Heart right ventricle (tissue), 16 donors: Measurements from ENCODE around the gene KLK10. TPM values are rescaled to one million over a fixed set of nuclear protein-coding genes. Genes with fewer than 3 reads are reported as not detected.

Experiments
- ATAC-seq, 8 donors: fragments of 200-7000 bp; cut with Tn5 transposase; one replicate each; pipeline ENCODE4 v1.9.1; 2020; ENCODE audit warnings: mild to moderate bottlenecking in 8 of 8, moderate library complexity in 8 of 8, moderate number of reproducible peaks in 1 of 8
- DNase-seq, 2 donors: peaks; one replicate each; pipeline ENCODE4 v3.0.0-alpha.2; 2020
- H3K27ac ChIP-seq, 10 donors: fragments of 200-600 bp; sonication (generic) in 2 of 10; one replicate each; pipeline versions ENCODE4 v1.5.0 to v1.8.0; 2020 to 2022; ENCODE audit warnings: mild to moderate bottlenecking in 3 of 10
- H3K27me3 ChIP-seq, 7 donors: fragments of 200-600 bp; one replicate each; pipeline ENCODE4 v1.8.0; 2021 to 2022; ENCODE audit warnings: mild to moderate bottlenecking in 2 of 7
- H3K36me3 ChIP-seq, 9 donors: fragments of 200-600 bp; sonication (generic) in 1 of 9; one replicate each; pipeline versions ENCODE4 v1.5.0 to v1.8.0; 2020 to 2022; ENCODE audit warnings: mild to moderate bottlenecking in 2 of 9
- H3K4me1 ChIP-seq, 9 donors: fragments of 200-600 bp; sonication (generic) in 1 of 9; one replicate each; pipeline versions ENCODE4 v1.5.0 to v1.8.0; 2020 to 2022; ENCODE audit warnings: mild to moderate bottlenecking in 4 of 9
- H3K4me3 ChIP-seq, 10 donors: fragments of 200-600 bp; sonication (generic) in 2 of 10; one replicate each; pipeline versions ENCODE4 v1.5.0 to v1.8.0; 2020 to 2022; ENCODE audit warnings: mild to moderate bottlenecking in 7 of 10, moderate library complexity in 2 of 10
- H3K9me3 ChIP-seq, 11 donors: fragments of 200-600 bp in 10 of 11; sonication (generic) in 2 of 11; one replicate each; pipeline versions ENCODE4 v1.5.0 to v1.8.0; 2013 to 2022; ENCODE audit warnings: mild to moderate bottlenecking in 2 of 11, control low read depth in 1 of 11, moderate library complexity in 1 of 11
- CTCF ChIP-seq, 9 donors: fragments of 200-600 bp; sonication (generic) in 2 of 9; IDR thresholded peaks; one replicate each; pipeline versions ENCODE4 v1.5.0 to v1.8.0; 2021 to 2022; ENCODE audit warnings: antibody characterized with exemption in 9 of 9, mild to moderate bottlenecking in 5 of 9, moderate library complexity in 1 of 9
- WGBS, 2 donors: extraction: QIAGEN DNeasy Blood & Tissue Kit; methylation state at CpG; one replicate each; pipeline ENCODE4 v1.1.7; 2013; ENCODE audit warnings: inconsistent platforms in 1 of 2; 5-methylcytosine and 5-hydroxymethylcytosine counted together
- intact Hi-C, 10 donors: fragments of 100-400 bp; cut with DNase I; formaldehyde crosslinking; loops; one replicate each; pipeline versions ENCODE4 v1.11.1 to v1.14.2; 2022
- polyA plus RNA-seq, 2 donors: library from polyadenylated mRNA; stranded (reverse); fragments of 200-250 nt; gene quantifications; one replicate each; pipeline ENCODE4 v1.2.3, GENCODE V29; 2013
- total RNA-seq, 10 donors: library from RNA; stranded (reverse); fragmentation: NEBNext Ultra II Directional in 3 of 10; extraction: Animal tissue kit (Norgen Biotek cat#: 25700) in 3 of 10; gene quantifications; one replicate each; pipeline versions ENCODE4 v1.2.1 to v1.2.4, GENCODE V29; 2021 to 2023
- donor health status: Arrhythmogenic right ventricular cardiomyopathy.
- donor health status: ischemic (EF 13 %, LVEDD 7.1; RV severe dilation, severe dysfunction).
- donor health status: healthy with polysubstance abuse.
- donor health status: DM: no; HTN: yes; CAD: no.
- donor health status: DM: no; HTN: no; CAD: no.
- donor health status: ischemic (EF 25% LVEDD 6.9; RV normal size, moderate dysfunction).
- donor health status: ischemic (EF 25% LVEDD 5.7; RV mildly dilated, moderate dysfunction).
- donor health status: healthy.
- donor health status: DM: yes; HTN: yes; CAD: no.
- donor health status: Ischemic cardiomyopathy.
- donor health status: ischemic (EF 35%, LVEDD 5.7; RV mildly dilated, moderate dysfunction).
- donor health status: nonischemic (EF 11% LVEDD 7.7; RV severe dilation, severe dysfunction).
- donor health status: DM: yes; HTN: yes; CAD: no.
- donor health status: PGD.
- donor health status: ischemic (EF 29% LVEDD 5.4; RV normal size, mild dysfunction).
- donor health status: nonischemic (EF 23%, LVEDD 6.1; RV moderate dilation, normal function).

KLK10 gene
- total and polyA plus RNA-seq, 12 donors = 0.16 to 1.8 (median 0.42) TPM; not detected in 6

GRCh38 chr19:50963381-50963780 is 56.1 kb downstream of the KLK10 start:
- DNase-seq = no peak
- Histone ChIP-seq H3K27ac (no peak overlapping the region), H3K36me3 (no peaks in the 10 kb centered on the region), H3K4me3 (no peak overlapping the region), H3K9me3 (peaks cover 0 to 4% (median 0%) of the 10 kb centered on the region in 11 donors), H3K4me1 (no peaks in the 10 kb centered on the region), H3K27me3 (peaks cover 0 to 54% (median 32%) of the 10 kb centered on the region in 7 donors)
- no peak for TF ChIP-seq CTCF (IDR thresholded peaks at IDR 0.05)
- intact Hi-C loops = no loop called here
- 85 to 89% methylated on average over 6 of the region's 6 CpGs for WGBS, 2 donors
- no peak for ATAC-seq

Other genes starting within 250 kb of the KLK10 start
- not detected for gene GPR32, start 249.2 kb downstream of the KLK10 start, total RNA-seq
- not detected for gene GPR32, start 249.2 kb downstream of the KLK10 start, polyA plus RNA-seq
- gene ACP4, start 229.3 kb downstream of the KLK10 start, total RNA-seq = not detected
- not detected for gene ACP4, start 229.3 kb downstream of the KLK10 start, polyA plus RNA-seq
- under 1 TPM in 6 of 10 donors, not detected in 4; 0.42 to 0.85 (median 0.64) TPM for gene KLK1, start 195.9 kb downstream of the KLK10 start, total RNA-seq
- under 1 TPM; 0.39 to 0.80 TPM for gene KLK1, start 195.9 kb downstream of the KLK10 start, polyA plus RNA-seq
- gene KLK15, start 186.1 kb downstream of the KLK10 start, total RNA-seq = not detected
- not detected for gene KLK15, start 186.1 kb downstream of the KLK10 start, polyA plus RNA-seq
- not detected for gene KLK3, start 164.8 kb downstream of the KLK10 start, total RNA-seq
- gene KLK3, start 164.8 kb downstream of the KLK10 start, polyA plus RNA-seq = not detected
- gene KLK2, start 146.3 kb downstream of the KLK10 start, total RNA-seq = not detected
- not detected for gene KLK2, start 146.3 kb downstream of the KLK10 start, polyA plus RNA-seq
- not detected for gene KLK4, start 108.3 kb downstream of the KLK10 start, total RNA-seq
- gene KLK4, start 108.3 kb downstream of the KLK10 start, polyA plus RNA-seq = not detected
- gene KLK5, start 66.7 kb downstream of the KLK10 start, total RNA-seq = not detected
- not detected for gene KLK5, start 66.7 kb downstream of the KLK10 start, polyA plus RNA-seq
- gene KLK6, start 50.1 kb downstream of the KLK10 start, total RNA-seq = not detected
- gene KLK6, start 50.1 kb downstream of the KLK10 start, polyA plus RNA-seq = not detected
- gene KLK7, start 35.8 kb downstream of the KLK10 start, total RNA-seq = not detected
- under 1 TPM in 1 of 2 donors, not detected in 1; 0.04 TPM for gene KLK7, start 35.8 kb downstream of the KLK10 start, polyA plus RNA-seq
- gene KLK8, start 18.1 kb downstream of the KLK10 start, total RNA-seq = not detected
- not detected for gene KLK8, start 18.1 kb downstream of the KLK10 start, polyA plus RNA-seq
- under 1 TPM in 4 of 10 donors, not detected in 6; 0.27 to 0.46 (median 0.36) TPM for gene KLK11, start 6.9 kb upstream of the KLK10 start, total RNA-seq
- gene KLK11, start 6.9 kb upstream of the KLK10 start, polyA plus RNA-seq = under 1 TPM; 0.51 to 0.59 TPM
- gene KLK12, start 15.3 kb upstream of the KLK10 start, total RNA-seq = not detected
- not detected for gene KLK12, start 15.3 kb upstream of the KLK10 start, polyA plus RNA-seq
- gene KLK13, start 45.4 kb upstream of the KLK10 start, total RNA-seq = under 1 TPM in 1 of 10 donors, not detected in 9; 0.32 TPM
- 1 to 10 TPM in 1 of 2 donors, not detected in 1; 1.3 TPM for gene KLK13, start 45.4 kb upstream of the KLK10 start, polyA plus RNA-seq
- gene KLK14, start 63.2 kb upstream of the KLK10 start, total RNA-seq = 1 to 10 TPM in 1 of 10 donors, under 1 TPM in 5, not detected in 4; 0.26 to 1.2 (median 0.58) TPM
- gene KLK14, start 63.2 kb upstream of the KLK10 start, polyA plus RNA-seq = under 1 TPM; 0.20 to 0.44 TPM
- 1 to 10 TPM; 2.0 to 5.6 (median 3.2) TPM for gene CTU1, start 88.7 kb upstream of the KLK10 start, total RNA-seq
- 1 to 10 TPM; 2.6 to 4.1 TPM for gene CTU1, start 88.7 kb upstream of the KLK10 start, polyA plus RNA-seq
- gene SIGLEC9, start 105.2 kb upstream of the KLK10 start, total RNA-seq = 1 to 10 TPM in 6 of 10 donors, under 1 TPM in 3, not detected in 1; 0.41 to 7.0 (median 1.1) TPM
- gene SIGLEC9, start 105.2 kb upstream of the KLK10 start, polyA plus RNA-seq = 1 to 10 TPM; 1.0 to 1.8 TPM
- gene SIGLEC7, start 122.6 kb upstream of the KLK10 start, total RNA-seq = 1 to 10 TPM in 2 of 10 donors, under 1 TPM in 6, not detected in 2; 0.15 to 2.9 (median 0.56) TPM
- gene SIGLEC7, start 122.6 kb upstream of the KLK10 start, polyA plus RNA-seq = 1 to 10 TPM; 1.2 to 1.3 TPM
- 10 to 100 TPM in 1 of 10 donors, 1 to 10 TPM in 6, under 1 TPM in 3; 0.51 to 16.6 (median 1.8) TPM for gene CD33, start 205.4 kb upstream of the KLK10 start, total RNA-seq
- 1 to 10 TPM; 2.1 to 5.0 TPM for gene CD33, start 205.4 kb upstream of the KLK10 start, polyA plus RNA-seq
- gene SIGLECL1, start 231.4 kb upstream of the KLK10 start, total RNA-seq = not detected
- not detected for gene SIGLECL1, start 231.4 kb upstream of the KLK10 start, polyA plus RNA-seq